ENCODE data around the gene MCEMP1. TPM values are rescaled to one million over a fixed set of nuclear protein-coding genes. Genes with fewer than 3 reads are reported as not detected.

MCEMP1 gene
- total RNA-seq, 1 donor from 2014 or later = 184 TPM

DNA sequence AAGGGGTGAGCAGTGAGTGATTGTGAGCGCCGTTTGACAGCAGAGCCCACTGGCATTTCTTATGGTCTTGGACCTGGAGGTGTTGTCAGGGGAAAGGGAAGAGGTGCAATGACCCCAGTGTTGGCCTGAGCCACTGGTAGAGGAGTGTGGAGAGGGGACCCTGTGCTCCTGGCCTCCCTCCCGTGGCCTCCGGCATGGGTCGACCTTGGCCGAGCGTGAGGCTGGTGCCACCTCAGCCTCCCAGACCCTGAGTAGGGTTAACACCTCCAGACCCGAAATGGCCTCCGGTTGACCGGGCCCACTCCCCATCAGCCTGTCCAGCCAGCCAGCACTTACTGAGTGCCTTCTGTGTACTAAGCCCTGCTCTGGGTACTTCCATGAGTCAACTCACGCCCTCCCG is 10.3 kb downstream of the MCEMP1 start:
- Histone ChIP-seq H3K9me3 (no peaks in the 10 kb centered on the region), H3K36me3 (peaks cover 31% of the 10 kb centered on the region), H3K27me3 (ENCODE audit: low read depth) (peaks cover 10% of the 10 kb centered on the region), H3K4me1 (peaks cover 2% of the 10 kb centered on the region), H3K27ac (no peak overlapping the region), H3K4me3 (no peak overlapping the region)
- intact Hi-C loops (cut with DNase I) = no loop called here
- no peak for DNase-seq
- ATAC-seq = no peak
- TF ChIP-seq, protein P1, sequence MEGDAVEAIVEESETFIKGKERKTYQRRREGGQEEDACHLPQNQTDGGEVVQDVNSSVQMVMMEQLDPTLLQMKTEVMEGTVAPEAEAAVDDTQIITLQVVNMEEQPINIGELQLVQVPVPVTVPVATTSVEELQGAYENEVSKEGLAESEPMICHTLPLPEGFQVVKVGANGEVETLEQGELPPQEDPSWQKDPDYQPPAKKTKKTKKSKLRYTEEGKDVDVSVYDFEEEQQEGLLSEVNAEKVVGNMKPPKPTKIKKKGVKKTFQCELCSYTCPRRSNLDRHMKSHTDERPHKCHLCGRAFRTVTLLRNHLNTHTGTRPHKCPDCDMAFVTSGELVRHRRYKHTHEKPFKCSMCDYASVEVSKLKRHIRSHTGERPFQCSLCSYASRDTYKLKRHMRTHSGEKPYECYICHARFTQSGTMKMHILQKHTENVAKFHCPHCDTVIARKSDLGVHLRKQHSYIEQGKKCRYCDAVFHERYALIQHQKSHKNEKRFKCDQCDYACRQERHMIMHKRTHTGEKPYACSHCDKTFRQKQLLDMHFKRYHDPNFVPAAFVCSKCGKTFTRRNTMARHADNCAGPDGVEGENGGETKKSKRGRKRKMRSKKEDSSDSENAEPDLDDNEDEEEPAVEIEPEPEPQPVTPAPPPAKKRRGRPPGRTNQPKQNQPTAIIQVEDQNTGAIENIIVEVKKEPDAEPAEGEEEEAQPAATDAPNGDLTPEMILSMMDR (IDR thresholded peaks at IDR 0.05) = no peak

DNA sequence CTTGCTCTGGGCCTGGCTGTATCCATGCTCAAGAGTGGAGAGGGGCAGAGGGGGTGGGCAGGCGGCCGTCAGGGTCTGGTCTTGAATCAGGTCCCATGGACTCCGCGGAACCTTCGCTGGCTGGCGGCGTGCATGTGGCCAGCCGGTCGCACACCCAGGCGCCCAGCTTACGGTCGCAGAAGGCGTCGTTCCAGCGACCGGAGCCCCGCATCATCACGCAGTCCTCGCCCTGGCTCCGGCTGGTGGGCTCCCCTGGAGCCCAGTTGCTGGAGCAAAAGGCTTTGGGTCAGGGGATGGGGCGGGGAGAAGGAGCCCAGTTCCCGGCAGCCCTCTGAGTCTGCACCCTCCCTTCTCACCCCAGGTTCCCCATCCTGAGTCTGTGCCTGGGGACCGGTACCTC is 12.3 kb downstream of the MCEMP1 start:
- TF ChIP-seq, protein P1 (IDR thresholded peaks at IDR 0.05) = no peak
- intact Hi-C loops (cut with DNase I) = no loop called here
- no peak for ATAC-seq

DNA sequence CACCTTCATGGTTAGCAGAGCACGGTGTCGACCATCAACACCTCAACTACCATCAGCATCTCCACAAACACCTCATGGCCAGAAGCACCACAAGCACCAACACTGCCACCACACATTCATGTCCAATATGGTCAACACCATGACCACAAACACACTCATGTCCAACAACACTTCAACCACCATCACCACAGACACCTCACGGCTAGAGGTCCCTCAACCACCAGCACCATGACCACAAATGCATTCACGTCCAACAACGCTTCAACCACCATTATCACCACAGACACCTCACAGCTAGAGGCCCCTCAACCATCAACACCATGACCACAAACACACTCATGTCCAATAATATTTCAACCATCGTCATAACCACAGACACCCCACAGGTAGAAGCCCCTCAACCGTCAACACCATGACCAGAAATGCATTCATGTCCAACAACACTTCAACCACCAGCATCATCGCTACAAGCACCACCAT is 13.9 kb downstream of the MCEMP1 start:
- no peak overlapping the region for H3K4me3 ChIP-seq
- H3K27ac ChIP-seq = no peak overlapping the region
- DNase-seq (no peak), ATAC-seq (no peak)
- H3K4me1 ChIP-seq = no peaks in the 10 kb centered on the region
- no peaks in the 10 kb centered on the region for H3K36me3 ChIP-seq
- no peaks in the 10 kb centered on the region for H3K9me3 ChIP-seq
- H3K27me3 ChIP-seq (ENCODE audit: low read depth) = peaks cover 10% of the 10 kb centered on the region
- TF ChIP-seq, protein P1 (IDR thresholded peaks at IDR 0.05) = no peak
- intact Hi-C loops (cut with DNase I) = no loop called here

More for the DNA sequence above, 12.3 kb downstream of the MCEMP1 start:
- no peak overlapping the region for H3K4me3 ChIP-seq
- no peak for DNase-seq
- H3K27me3 ChIP-seq (ENCODE audit: low read depth) = peaks cover 10% of the 10 kb centered on the region
- H3K9me3 ChIP-seq = no peaks in the 10 kb centered on the region
- H3K4me1 ChIP-seq = no peaks in the 10 kb centered on the region
- no peak overlapping the region for H3K27ac ChIP-seq
- peaks cover 12% of the 10 kb centered on the region for H3K36me3 ChIP-seq

DNA sequence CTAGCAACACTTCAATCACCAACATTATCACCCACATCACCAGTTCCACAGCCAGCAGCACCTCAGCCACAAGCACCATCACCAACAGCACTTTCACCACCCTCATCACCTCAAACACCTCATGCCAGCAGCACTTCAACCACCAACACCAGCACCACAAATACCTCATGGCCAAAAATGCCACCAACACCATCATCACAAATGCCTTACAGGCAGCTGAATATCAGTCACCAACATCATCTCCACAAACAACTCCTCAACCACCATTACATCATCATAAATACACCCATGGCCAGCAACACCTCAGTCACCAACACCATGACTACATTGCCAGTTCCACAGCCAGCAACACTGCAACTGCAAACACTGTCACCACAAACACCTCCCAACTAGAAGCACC is 14.6 kb downstream of the MCEMP1 start:
- DNase-seq (no peak), ATAC-seq (no peak)
- H3K27me3 ChIP-seq (ENCODE audit: low read depth) = peaks cover 12% of the 10 kb centered on the region
- H3K36me3 ChIP-seq = no peaks in the 10 kb centered on the region
- no peaks in the 10 kb centered on the region for H3K4me1 ChIP-seq
- intact Hi-C loops (cut with DNase I) = no loop called here
- no peak overlapping the region for H3K4me3 ChIP-seq
- no peaks in the 10 kb centered on the region for H3K9me3 ChIP-seq
- H3K27ac ChIP-seq = no peak overlapping the region
- TF ChIP-seq, protein P1 (IDR thresholded peaks at IDR 0.05) = no peak

DNA sequence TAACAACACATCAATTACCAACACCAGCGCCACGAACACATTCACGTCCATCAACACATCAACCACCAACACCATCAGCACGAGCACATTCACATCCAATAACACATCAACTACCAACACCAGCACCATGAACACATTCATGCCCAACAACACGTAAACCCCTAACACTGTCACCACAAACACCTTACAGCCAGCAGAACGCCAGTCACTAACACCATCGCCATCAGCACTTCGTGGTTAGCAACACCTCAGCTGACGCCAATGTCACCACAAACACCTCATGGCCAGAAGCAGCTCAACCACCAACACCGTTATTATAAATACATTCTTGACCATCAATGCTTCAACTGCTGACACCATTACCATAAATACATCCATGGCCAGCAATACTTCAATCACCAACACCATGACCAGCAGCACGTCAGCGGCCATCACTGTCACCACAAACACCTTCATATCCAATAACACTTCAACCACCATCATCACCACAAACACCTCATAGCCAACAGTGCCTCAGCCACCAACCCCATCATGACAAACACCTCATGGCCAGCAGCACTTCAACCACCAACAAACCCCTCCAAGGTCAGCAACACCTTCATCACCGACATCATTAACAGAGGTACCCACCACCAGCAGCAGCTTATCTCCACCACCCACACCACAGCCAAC is 15.7 kb downstream of the MCEMP1 start:
- H3K4me1 ChIP-seq = no peaks in the 10 kb centered on the region
- ATAC-seq = no peak
- intact Hi-C loops (cut with DNase I) = no loop called here
- TF ChIP-seq, protein P1 (IDR thresholded peaks at IDR 0.05) = no peak
- no peaks in the 10 kb centered on the region for H3K9me3 ChIP-seq
- no peak for DNase-seq
- no peak overlapping the region for H3K4me3 ChIP-seq
- no peak overlapping the region for H3K27ac ChIP-seq
- peaks cover 17% of the 10 kb centered on the region for H3K27me3 ChIP-seq (ENCODE audit: low read depth)
- no peaks in the 10 kb centered on the region for H3K36me3 ChIP-seq
